Measurements from ENCODE around the gene FSHB.

Gene FSHB

GRCh38 chr11:30277176-30277575, 46.4 kb downstream of the FSHB start:
- H3K4me2 ChIP-seq (ENCODE audit: low read length), result no peak overlapping the region
- no peak overlapping the region for H3K9ac ChIP-seq (ENCODE audit: low read depth, low read length)
- H3K4me3 ChIP-seq (ENCODE audit: low read length), result no peak overlapping the region
- no peaks in the 10 kb centered on the region for H3K9me3 ChIP-seq (replicated peaks; ENCODE audit: low read length)
- H3K27me3 ChIP-seq (ENCODE audit: control insufficient read depth, insufficient read depth, low read length), result no peaks in the 10 kb centered on the region
- no peaks in the 10 kb centered on the region for H3K36me3 ChIP-seq (ENCODE audit: insufficient read depth, low read length)
- no peaks in the 10 kb centered on the region for H3K4me1 ChIP-seq (ENCODE audit: control insufficient read depth, insufficient read depth, low read length)

GRCh38 chr11:30279796-30280195, 49.0 kb downstream of the FSHB start:
- no peak overlapping the region for H3K4me2 ChIP-seq (ENCODE audit: low read length)
- H3K27me3 ChIP-seq (ENCODE audit: control insufficient read depth, insufficient read depth, low read length), result no peaks in the 10 kb centered on the region
- H3K4me3 ChIP-seq (ENCODE audit: low read length), result no peak overlapping the region
- no peaks in the 10 kb centered on the region for H3K9me3 ChIP-seq (replicated peaks; ENCODE audit: low read length)
- no peaks in the 10 kb centered on the region for H3K36me3 ChIP-seq (ENCODE audit: insufficient read depth, low read length)
- no peak overlapping the region for H3K9ac ChIP-seq (ENCODE audit: low read depth, low read length)
- no peaks in the 10 kb centered on the region for H3K4me1 ChIP-seq (ENCODE audit: control insufficient read depth, insufficient read depth, low read length)

- H3K4me2 ChIP-seq (ENCODE audit: low read length), result no peak overlapping the region
- no peak overlapping the region for H3K9ac ChIP-seq (ENCODE audit: low read depth, low read length)
- H3K4me3 ChIP-seq (ENCODE audit: low read length), result no peak overlapping the region
- H3K4me1 ChIP-seq (ENCODE audit: control insufficient read depth, insufficient read depth, low read length), result no peaks in the 10 kb centered on the region
- H3K36me3 ChIP-seq (ENCODE audit: insufficient read depth, low read length), result no peaks in the 10 kb centered on the region
- no peaks in the 10 kb centered on the region for H3K9me3 ChIP-seq (replicated peaks; ENCODE audit: low read length)
- no peaks in the 10 kb centered on the region for H3K27me3 ChIP-seq (ENCODE audit: control insufficient read depth, insufficient read depth, low read length)
Observed at GRCh38 chr11:30281476-30282288, 50.9 kb downstream of the FSHB start.

GRCh38 chr11:30282289-30282631, 51.4 kb downstream of the FSHB start:
- Histone ChIP-seq H3K4me2 (ENCODE audit: low read length) (no peak overlapping the region), H3K27me3 (ENCODE audit: control insufficient read depth, insufficient read depth, low read length) (no peaks in the 10 kb centered on the region), H3K4me1 (ENCODE audit: control insufficient read depth, insufficient read depth, low read length) (no peaks in the 10 kb centered on the region), H3K36me3 (ENCODE audit: insufficient read depth, low read length) (no peaks in the 10 kb centered on the region), H3K9me3 (replicated peaks; ENCODE audit: low read length) (no peaks in the 10 kb centered on the region), H3K9ac (ENCODE audit: low read depth, low read length) (no peak overlapping the region), H3K4me3 (ENCODE audit: low read length) (no peak overlapping the region)
